ENCODE measurements around the gene DACT3.

- no peak for TF ChIP-seq POLR2A (IDR thresholded peaks at IDR 0.05; ENCODE audit: low read length)
- no peak for TF ChIP-seq GATA1 (IDR thresholded peaks at IDR 0.05; ENCODE audit: low read depth, low read length)
Observed at GRCh38 chr19:46704379-46705076, 43.5 kb upstream of the DACT3 start.

All from erythroblast (primary cell).